ENCODE results near the gene ISOC2. TPM values are rescaled to one million over a fixed set of nuclear protein-coding genes. Genes with fewer than 3 reads are reported as not detected.
"Not testable (repeated sequence)": the region's sequence is repeated elsewhere in the genome, so short reads cannot be mapped to it uniquely, and the experiment has no call there.

Gene ISOC2
- 178 and 185 TPM in 2 replicates for total RNA-seq (2014; rRNA removed; shearing (Covaris generic))

DNA sequence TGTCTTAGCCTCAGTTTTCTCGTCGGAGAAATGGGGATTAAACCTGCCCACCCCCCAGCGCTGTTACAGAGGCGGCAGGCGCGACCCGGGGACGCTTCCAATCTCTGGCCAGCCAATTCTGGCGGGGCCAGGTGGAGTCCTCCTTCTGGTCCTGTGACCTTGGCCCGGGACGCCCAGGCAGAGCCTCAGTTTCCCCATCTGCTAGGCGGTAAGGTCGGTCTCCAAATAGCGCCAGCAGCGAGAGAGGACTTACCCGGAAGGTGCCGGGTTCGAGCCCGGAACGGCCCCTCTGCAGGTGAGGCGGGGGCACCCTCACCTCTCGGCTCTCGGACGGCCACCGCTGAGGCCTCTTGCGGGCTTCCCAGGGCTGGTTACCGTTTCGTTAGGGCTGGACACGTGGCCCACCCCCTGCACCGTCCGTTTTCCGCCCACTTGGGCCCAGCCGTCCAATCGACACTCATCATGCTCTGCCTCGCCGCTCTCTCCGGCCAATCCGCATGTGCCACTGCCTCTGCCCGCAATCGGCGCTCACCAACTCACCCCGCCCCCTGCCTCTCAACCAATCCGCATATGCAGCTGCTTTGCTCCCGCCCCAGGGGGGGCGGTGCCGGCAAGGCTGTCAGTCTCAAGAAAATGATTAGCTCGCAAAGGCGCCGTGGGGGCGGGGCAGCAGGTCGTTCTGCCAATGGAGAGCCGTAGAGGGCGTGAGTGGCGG lies at the start of gene ISOC2:
TSS of gene ISOC2 (minus strand) at position 384 of the 715 bp plus-strand sequence. CDS start 5,156 bp downstream, outside the sequence.
- peak within 1 kb of the TSS; percentile 80 for H3K4me3 ChIP-seq (ENCODE audit: insufficient read depth, low read depth, low read length)
- no peaks in the 10 kb centered on the region for H3K36me3 ChIP-seq (replicated peaks; ENCODE audit: control insufficient read depth, insufficient read depth, low read length)
- peak; percentile 99 for DNase-seq
- peaks cover 20% of the 10 kb centered on the region; the same call in 1 of the 2 replicates for H3K27me3 ChIP-seq (ENCODE audit: control insufficient read depth, insufficient read depth, low read length)

DNA sequence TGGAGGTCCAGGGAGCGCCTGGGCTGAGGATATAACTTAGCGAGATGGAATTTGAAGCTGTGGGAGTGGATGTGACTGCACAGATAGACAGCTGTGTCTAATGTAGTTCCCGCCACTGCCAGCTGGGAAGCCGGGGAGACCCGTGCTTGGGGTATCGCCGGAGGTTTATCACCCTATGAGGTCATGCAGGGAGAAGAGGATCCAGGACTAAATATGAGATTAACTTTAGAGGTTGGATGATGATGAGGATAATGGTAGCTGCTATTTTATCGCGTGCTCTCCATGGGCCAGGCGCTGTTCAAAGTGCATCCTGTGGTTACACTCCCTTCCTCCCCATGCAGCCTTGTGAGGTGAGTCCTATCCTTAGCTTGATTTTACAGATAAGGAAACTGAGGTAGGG lies 46.7 kb upstream of the ISOC2 start:
- H3K27me3 ChIP-seq (ENCODE audit: control insufficient read depth, insufficient read depth, low read length) = peaks cover 5% of the 10 kb centered on the region
- no peaks in the 10 kb centered on the region for H3K36me3 ChIP-seq (replicated peaks; ENCODE audit: control insufficient read depth, insufficient read depth, low read length)
- H3K4me3 ChIP-seq (ENCODE audit: insufficient read depth, low read depth, low read length) = no peak overlapping the region
- DNase-seq = no peak

DNA sequence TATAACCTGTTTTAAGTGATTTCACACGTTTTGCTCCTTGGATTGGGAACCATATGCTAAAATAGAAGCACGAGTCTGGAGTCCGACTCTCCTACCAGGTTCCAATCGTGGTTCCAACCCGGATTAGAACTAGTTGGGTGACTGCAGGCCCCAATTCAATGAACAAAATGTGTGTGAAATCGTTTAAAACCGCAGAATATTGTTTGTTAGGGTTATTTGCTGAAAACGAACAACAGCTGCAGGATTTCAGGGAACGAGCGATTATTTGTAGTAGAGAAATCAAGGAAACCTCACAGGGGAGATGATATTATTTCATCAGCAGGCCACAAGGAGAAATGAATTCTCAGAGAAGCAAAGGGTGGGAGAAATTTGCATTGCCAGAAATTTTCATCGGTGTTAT lies 43.5 kb upstream of the ISOC2 start:
- DNase-seq = no peak

GRCh38 chr19:55504252-55504603 lies 42.8 kb upstream of the ISOC2 start:
- Histone ChIP-seq H3K4me3 (ENCODE audit: insufficient read depth, low read depth, low read length) (no peak overlapping the region), H3K36me3 (replicated peaks; ENCODE audit: control insufficient read depth, insufficient read depth, low read length) (no peaks in the 10 kb centered on the region), H3K27me3 (ENCODE audit: control insufficient read depth, insufficient read depth, low read length) (peaks cover 8% of the 10 kb centered on the region)
- no peak for DNase-seq

More for the DNA sequence above, 43.5 kb upstream of the ISOC2 start:
- Histone ChIP-seq H3K36me3 (replicated peaks; ENCODE audit: control insufficient read depth, insufficient read depth, low read length) (no peaks in the 10 kb centered on the region), H3K4me3 (ENCODE audit: insufficient read depth, low read depth, low read length) (no peak overlapping the region), H3K27me3 (ENCODE audit: control insufficient read depth, insufficient read depth, low read length) (peaks cover 8% of the 10 kb centered on the region)

GRCh38 chr19:55503502-55504251 lies 42.2 kb upstream of the ISOC2 start:
- DNase-seq = peak; percentile 99
- H3K36me3 ChIP-seq (replicated peaks; ENCODE audit: control insufficient read depth, insufficient read depth, low read length) = no peaks in the 10 kb centered on the region
- H3K4me3 ChIP-seq (ENCODE audit: insufficient read depth, low read depth, low read length) = peak overlapping the region; percentile 28; the same call in 1 of the 2 replicates
- peaks cover 8% of the 10 kb centered on the region for H3K27me3 ChIP-seq (ENCODE audit: control insufficient read depth, insufficient read depth, low read length)

DNA sequence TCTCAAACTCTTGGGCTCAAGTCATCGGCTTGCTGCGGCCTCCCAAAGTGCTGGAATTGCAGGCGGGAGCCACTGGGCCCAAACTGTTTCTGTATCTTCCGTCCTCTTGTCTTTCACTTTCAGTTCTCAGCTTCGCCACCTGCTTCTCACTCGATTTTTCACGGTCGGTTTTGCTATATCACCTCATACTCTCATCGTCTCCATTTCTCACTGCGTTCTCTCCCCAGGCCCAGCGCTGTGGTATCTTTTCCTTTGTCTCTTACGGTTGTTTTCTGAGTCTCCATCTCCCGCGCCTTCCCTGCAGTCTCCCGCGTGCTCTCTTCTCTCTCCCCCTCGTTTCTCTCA lies 41.7 kb upstream of the ISOC2 start:
- DNase-seq = no peak
- Histone ChIP-seq H3K4me3 (ENCODE audit: insufficient read depth, low read depth, low read length) (no peak overlapping the region), H3K36me3 (replicated peaks; ENCODE audit: control insufficient read depth, insufficient read depth, low read length) (no peaks in the 10 kb centered on the region), H3K27me3 (ENCODE audit: control insufficient read depth, insufficient read depth, low read length) (peaks cover 8% of the 10 kb centered on the region)

DNA sequence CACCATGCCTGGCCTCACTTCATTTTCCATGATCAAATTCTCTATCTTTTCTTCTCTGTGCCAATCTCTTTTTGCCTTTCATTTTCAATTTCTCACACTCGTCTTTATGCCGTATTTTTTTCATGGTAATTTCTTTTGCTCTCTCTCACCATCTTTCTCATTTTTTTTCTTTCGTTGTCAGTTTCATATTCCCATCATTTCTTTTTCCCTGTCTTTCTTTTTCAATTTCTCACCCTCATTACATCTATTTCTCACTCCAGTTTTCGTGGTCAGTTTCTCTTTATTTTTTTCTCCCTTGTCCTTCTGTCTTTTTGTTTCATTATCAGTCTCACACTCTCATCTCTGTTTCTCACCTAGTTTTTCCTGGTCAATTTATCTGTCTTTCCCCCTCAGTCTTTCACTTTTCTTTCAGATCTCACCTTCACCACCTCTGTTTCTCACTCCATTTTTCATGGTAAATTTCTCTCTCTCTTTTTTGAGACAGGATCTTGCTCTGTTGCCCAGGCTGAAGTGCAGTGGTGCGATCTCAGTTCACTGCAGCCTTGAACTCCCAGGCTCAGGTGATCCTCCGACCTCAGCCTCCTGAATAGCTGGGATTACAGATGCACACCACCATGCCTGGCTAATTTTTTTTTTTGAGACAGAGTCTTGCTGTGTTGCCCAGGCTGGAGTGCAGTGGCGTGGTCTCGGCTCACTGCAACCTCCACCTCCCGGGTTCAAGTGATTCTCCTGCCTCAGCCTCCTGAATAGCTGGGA lies 40.9 kb upstream of the ISOC2 start:
- no peak for DNase-seq
- Histone ChIP-seq H3K36me3 (replicated peaks; ENCODE audit: control insufficient read depth, insufficient read depth, low read length) (no peaks in the 10 kb centered on the region), H3K4me3 (ENCODE audit: insufficient read depth, low read depth, low read length) (no peak overlapping the region), H3K27me3 (ENCODE audit: control insufficient read depth, insufficient read depth, low read length) (peaks cover 8% of the 10 kb centered on the region)

DNA sequence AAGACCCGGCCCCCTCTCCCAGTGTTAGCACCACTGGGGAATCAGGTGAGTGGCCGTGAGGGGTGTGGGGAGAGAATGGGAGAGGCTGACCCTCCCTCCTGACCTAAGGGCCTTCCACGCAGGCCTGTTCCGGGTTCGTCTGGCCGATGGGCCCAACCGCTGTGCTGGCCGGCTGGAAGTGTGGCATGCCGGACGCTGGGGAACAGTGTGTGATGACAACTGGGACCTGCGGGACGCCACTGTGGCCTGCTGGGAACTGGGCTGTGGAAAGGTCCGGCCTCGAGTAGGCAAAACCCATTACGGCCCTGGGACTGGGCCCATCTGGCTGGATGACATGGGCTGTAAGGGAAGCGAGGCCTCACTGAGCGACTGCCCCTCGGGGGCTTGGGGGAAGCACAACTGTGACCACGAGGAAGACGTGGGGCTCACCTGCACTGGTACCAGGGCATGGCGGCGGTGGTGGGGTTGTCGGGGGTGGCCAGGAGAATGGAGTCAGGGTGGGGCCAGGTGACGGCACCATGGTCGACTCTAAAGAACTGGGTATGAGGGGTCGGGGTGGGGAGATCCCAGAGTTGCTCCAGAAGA lies 39.0 kb upstream of the ISOC2 start:
- H3K27me3 ChIP-seq (ENCODE audit: control insufficient read depth, insufficient read depth, low read length) = peaks cover 8% of the 10 kb centered on the region
- H3K4me3 ChIP-seq (ENCODE audit: insufficient read depth, low read depth, low read length) = no peak overlapping the region
- no peaks in the 10 kb centered on the region for H3K36me3 ChIP-seq (replicated peaks; ENCODE audit: control insufficient read depth, insufficient read depth, low read length)
- DNase-seq = no peak

- Histone ChIP-seq H3K4me3 (ENCODE audit: insufficient read depth, low read depth, low read length) (no peak overlapping the region), H3K27me3 (ENCODE audit: control insufficient read depth, insufficient read depth, low read length) (peaks cover 6% of the 10 kb centered on the region), H3K36me3 (replicated peaks; ENCODE audit: control insufficient read depth, insufficient read depth, low read length) (no peaks in the 10 kb centered on the region)
- DNase-seq = no peak
Observed at GRCh38 chr19:55498246-55498840, 36.9 kb upstream of the ISOC2 start.

GRCh38 chr19:55497763-55498162 lies 36.3 kb upstream of the ISOC2 start:
- Histone ChIP-seq H3K36me3 (replicated peaks; ENCODE audit: control insufficient read depth, insufficient read depth, low read length) (no peaks in the 10 kb centered on the region), H3K27me3 (ENCODE audit: control insufficient read depth, insufficient read depth, low read length) (peaks cover 2% of the 10 kb centered on the region), H3K4me3 (ENCODE audit: insufficient read depth, low read depth, low read length) (no peak overlapping the region)
- DNase-seq = peak; percentile 34

- H3K27me3 ChIP-seq (ENCODE audit: control insufficient read depth, insufficient read depth, low read length); H3K4me3 ChIP-seq (ENCODE audit: insufficient read depth, low read depth, low read length); DNase-seq; H3K36me3 ChIP-seq (replicated peaks; ENCODE audit: control insufficient read depth, insufficient read depth, low read length): not testable (repeated sequence)
Observed at GRCh38 chr19:55496820-55497219, 35.4 kb upstream of the ISOC2 start.

DNA sequence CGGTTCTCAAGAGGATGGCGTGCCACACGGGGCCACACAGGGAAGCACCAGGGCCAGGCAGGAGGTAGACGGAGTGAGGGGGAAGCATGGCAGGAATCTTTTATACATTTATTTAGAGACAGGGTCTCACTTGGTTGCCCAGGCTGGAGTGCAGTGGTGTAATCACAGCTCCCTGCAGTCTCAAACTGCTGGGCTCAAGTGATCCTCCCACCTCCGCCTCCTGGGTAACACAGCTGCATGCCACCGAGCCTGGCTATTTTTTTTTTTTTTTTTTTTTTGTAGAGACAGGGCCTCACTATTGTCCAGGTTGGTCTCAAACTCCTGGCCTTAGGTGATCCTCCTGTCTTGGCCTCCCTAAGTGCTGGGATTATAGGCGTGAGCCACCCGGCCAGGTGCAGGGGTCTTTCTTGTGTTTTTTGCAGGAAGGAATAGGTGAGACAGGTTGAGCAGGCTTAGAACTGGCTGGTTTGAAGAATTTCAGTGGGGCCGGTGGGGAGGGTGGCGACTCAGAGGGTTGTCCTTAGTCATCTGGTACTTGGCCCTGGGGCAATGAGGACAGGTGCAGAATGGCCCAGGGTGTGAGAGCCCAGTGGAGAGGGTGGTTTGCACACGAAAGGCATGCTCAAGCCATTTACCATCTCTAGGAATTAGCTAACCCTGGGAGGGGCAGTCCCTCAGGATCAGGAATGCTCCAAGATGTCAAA lies 34.4 kb upstream of the ISOC2 start:
- no peak overlapping the region for H3K4me3 ChIP-seq (ENCODE audit: insufficient read depth, low read depth, low read length)
- DNase-seq = peak; percentile 65
- no peaks in the 10 kb centered on the region for H3K36me3 ChIP-seq (replicated peaks; ENCODE audit: control insufficient read depth, insufficient read depth, low read length)
- no peaks in the 10 kb centered on the region for H3K27me3 ChIP-seq (ENCODE audit: control insufficient read depth, insufficient read depth, low read length)

DNA sequence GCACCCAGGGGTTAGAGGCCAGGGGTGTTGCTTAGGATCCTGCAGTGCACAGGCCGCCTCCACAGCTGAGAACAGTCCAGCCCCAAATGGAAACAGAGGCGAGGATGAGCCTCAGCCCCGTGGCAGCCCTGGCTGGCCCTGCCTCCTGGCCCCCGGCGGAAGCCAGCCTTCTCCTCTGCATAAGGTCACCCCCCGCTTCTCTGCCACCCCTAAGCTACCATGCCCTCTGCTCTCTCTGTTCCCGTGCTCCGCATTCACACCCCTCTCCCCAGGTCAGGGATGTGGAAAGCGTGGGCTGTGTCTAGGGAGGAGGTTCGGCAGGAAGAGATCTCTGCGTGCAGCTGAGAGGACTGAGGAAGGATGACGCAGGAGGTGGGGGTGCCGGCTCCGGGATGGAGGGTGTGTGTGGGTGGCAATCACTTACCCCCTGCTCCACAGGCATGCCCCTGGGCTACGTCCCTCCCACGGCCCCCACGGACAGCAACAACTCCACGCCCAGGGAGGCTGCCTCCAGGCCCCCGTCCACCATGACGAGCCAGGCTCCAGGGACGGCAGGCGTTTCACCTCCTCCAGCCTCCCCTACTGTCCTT lies 32.8 kb upstream of the ISOC2 start:
- DNase-seq = peak; percentile 64
- Histone ChIP-seq H3K36me3 (replicated peaks; ENCODE audit: control insufficient read depth, insufficient read depth, low read length) (no peaks in the 10 kb centered on the region), H3K27me3 (ENCODE audit: control insufficient read depth, insufficient read depth, low read length) (no peaks in the 10 kb centered on the region), H3K4me3 (ENCODE audit: insufficient read depth, low read depth, low read length) (no peak overlapping the region)

Data from H7 (cell line).